NOMO-1 treated with DMSO at 0.1 percent for 48 hours (cell line): Measurements from ENCODE around the gene CDK11A.
"Not testable (repeated sequence)": the region's sequence is repeated elsewhere in the genome, so short reads cannot be mapped to it uniquely, and the experiment has no call there.

ENCODE experiments used
- DNase-seq: peaks from one replicate; lab custom pipeline; 2025; ENCODE audit not compliant: unreplicated experiment; lab: John Stamatoyannopoulos, UW

CDK11A gene

GRCh38 chr1:1684031-1684681, 40.0 kb downstream of the CDK11A start:
- no peak for DNase-seq

- DNase-seq = no peak
Measured at GRCh38 chr1:1683104-1683905, 40.9 kb downstream of the CDK11A start.

GRCh38 chr1:1680912-1681273, 43.3 kb downstream of the CDK11A start:
- no peak for DNase-seq

- no peak for DNase-seq
Measured at GRCh38 chr1:1680031-1680911, 43.9 kb downstream of the CDK11A start.

GRCh38 chr1:1678581-1679380, 45.4 kb downstream of the CDK11A start:
- no peak for DNase-seq

- no peak for DNase-seq
Measured at GRCh38 chr1:1677718-1678580, 46.2 kb downstream of the CDK11A start.

GRCh38 chr1:1676087-1676486, 48.1 kb downstream of the CDK11A start:
- DNase-seq = not testable (repeated sequence)

GRCh38 chr1:1675218-1675617, 48.9 kb downstream of the CDK11A start:
- not testable (repeated sequence) for DNase-seq

- not testable (repeated sequence) for DNase-seq
Measured at GRCh38 chr1:1674806-1675205, 49.4 kb downstream of the CDK11A start.

GRCh38 chr1:1672181-1672965, 51.8 kb downstream of the CDK11A start:
- no peak for DNase-seq

- DNase-seq = no peak
Measured at GRCh38 chr1:1671365-1672119, 52.6 kb downstream of the CDK11A start.

GRCh38 chr1:1670866-1671265, 53.3 kb downstream of the CDK11A start:
- no peak for DNase-seq

- no peak for DNase-seq
Measured at GRCh38 chr1:1669468-1670440, 54.4 kb downstream of the CDK11A start.

- DNase-seq = no peak
Measured at GRCh38 chr1:1666526-1666925, 57.6 kb downstream of the CDK11A start.

- no peak for DNase-seq
Measured at GRCh38 chr1:1665815-1666251, 58.3 kb downstream of the CDK11A start.

- no peak for DNase-seq
Measured at GRCh38 chr1:1664941-1665814, 59.0 kb downstream of the CDK11A start.
